Esophagus muscularis mucosa (tissue), 4 donors: Measurements from ENCODE around the gene CHGA. TPM values are rescaled to one million over a fixed set of nuclear protein-coding genes. Genes with fewer than 3 reads are reported as not detected.

ENCODE experiments used
- DNase-seq: peaks from one replicate; pipeline ENCODE4 v3.0.0-alpha.2; 2017; ENCODE audit errors: extremely low spot score
- H3K27ac ChIP-seq, 4 donors: fragments of 200-600 bp; sonication (generic); replicated peaks in 1 of 4; 1 replicate in 3 of 4; 2 replicates in 1 of 4; pipeline ENCODE4 v1.5.1; 2016 to 2019; ENCODE audit warnings: mild to moderate bottlenecking in 1 of 4
- H3K27me3 ChIP-seq, 4 donors: fragments of 200-600 bp; sonication (generic); one replicate each; pipeline versions ENCODE4 v1.5.1 to v1.6.0; 2016 to 2019
- H3K36me3 ChIP-seq, 4 donors: fragments of 200-600 bp; sonication (generic); one replicate each; pipeline ENCODE4 v1.5.1; 2016 to 2019
- H3K4me1 ChIP-seq, 4 donors: fragments of 200-600 bp; sonication (generic); one replicate each; pipeline ENCODE4 v1.5.1; 2016 to 2019
- H3K4me3 ChIP-seq, 4 donors: fragments of 200-600 bp; sonication (generic); 1 replicate in 2 of 4; 2 replicates in 2 of 4; pipeline ENCODE4 v1.5.1; 2016 to 2019; ENCODE audit warnings: mild to moderate bottlenecking in 4 of 4, moderate library complexity in 1 of 4
- H3K9me3 ChIP-seq, 4 donors: fragments of 200-600 bp; sonication (generic); 1 replicate in 3 of 4; 2 replicates in 1 of 4; pipeline ENCODE4 v1.5.1; 2016 to 2019
- CTCF ChIP-seq, 3 experiments: fragments of 200-600 bp in 2 of 3; fragments of 450-650 bp in 1 of 3; sonication (generic) in 2 of 3; IDR thresholded peaks; one replicate each; pipeline ENCODE4 v1.5.1; 2017 to 2019; ENCODE audit warnings: antibody characterized with exemption in 3 of 3, mild to moderate bottlenecking in 2 of 3, moderate library complexity in 1 of 3
- EP300 ChIP-seq: sonication (generic); formaldehyde crosslinking; IDR thresholded peaks from one replicate; pipeline ENCODE4 v1.6.1; 2017; ENCODE audit warnings: antibody characterized with exemption
- POLR2A ChIP-seq: fragments of 450-650 bp; IDR thresholded peaks from one replicate; pipeline ENCODE4 v1.6.1; 2017; ENCODE audit warnings: antibody characterized with exemption, moderate library complexity, mild to moderate bottlenecking, low read depth
- POLR2AphosphoS5 ChIP-seq, 2 donors: sonication (generic); formaldehyde crosslinking; IDR thresholded peaks; one replicate each; pipeline ENCODE4 v1.6.1; 2017; ENCODE audit warnings: antibody characterized with exemption in 2 of 2
- WGBS: methylation state at CpG from one replicate; pipeline ENCODE4 v1.1.5; 2018; 5-methylcytosine and 5-hydroxymethylcytosine counted together
- intact Hi-C: fragments of 100-400 bp; cut with DNase I; formaldehyde crosslinking; loops from one replicate; pipeline ENCODE4 v1.15.1; 2023
- total RNA-seq, 4 donors: library from RNA; depleted of rRNA; stranded (reverse); fragments of >200 nt; gene quantifications; one replicate each; pipeline versions ENCODE4 v1.1.0 to v1.2.1, GENCODE V29; 2016

CHGA gene
- total RNA-seq, 4 donors from 2014 or later = 1.2 to 2.5 (median 1.3) TPM

- peaks cover 0 to 3% (median 0%) of the 10 kb centered on the region in 4 donors for H3K9me3 ChIP-seq
- H3K4me1 ChIP-seq = no peaks in the 10 kb centered on the region
- H3K36me3 ChIP-seq = no peaks in the 10 kb centered on the region
- no peak for DNase-seq
- peaks cover 0 to 5% (median 0%) of the 10 kb centered on the region in 4 donors for H3K27me3 ChIP-seq
- no peak overlapping the region for H3K27ac ChIP-seq
- intact Hi-C loops = no loop called here
- 66% methylated on average over 11 of the region's 11 CpGs for WGBS
- no peak for TF ChIP-seq EP300
- no peak for TF ChIP-seq CTCF (IDR thresholded peaks at IDR 0.05)
- no peak for TF ChIP-seq POLR2AphosphoS5 (IDR thresholded peaks at IDR 0.05)
- no peak for TF ChIP-seq POLR2A
- H3K4me3 ChIP-seq = no peak overlapping the region
These were observed 36.6 kb upstream of the CHGA start for GRCh38 chr14:92886337-92886736.

- Histone ChIP-seq H3K4me3 (no peak overlapping the region), H3K36me3 (no peaks in the 10 kb centered on the region), H3K4me1 (no peaks in the 10 kb centered on the region), H3K27me3 (no peaks in the 10 kb centered on the region), H3K9me3 (peaks cover 0 to 5% (median 0%) of the 10 kb centered on the region in 4 donors), H3K27ac (no peak overlapping the region)
- intact Hi-C loops = no loop called here
- DNase-seq = no peak
- WGBS = 88% methylated on average over 1 of the region's 1 CpG
- TF ChIP-seq POLR2A (no peak), POLR2AphosphoS5 (IDR thresholded peaks at IDR 0.05) (no peak), CTCF (IDR thresholded peaks at IDR 0.05) (no peak), EP300 (no peak)
These were observed 35.8 kb upstream of the CHGA start for GRCh38 chr14:92887157-92887556.

- H3K36me3 ChIP-seq = no peaks in the 10 kb centered on the region
- intact Hi-C loops = no loop called here
- H3K27ac ChIP-seq = no peak overlapping the region
- H3K9me3 ChIP-seq = peaks cover 0 to 19% (median 8%) of the 10 kb centered on the region in 4 donors
- TF ChIP-seq POLR2AphosphoS5 (IDR thresholded peaks at IDR 0.05) (no peak), POLR2A (no peak), CTCF (IDR thresholded peaks at IDR 0.05) (no peak), EP300 (no peak)
- H3K4me1 ChIP-seq = no peaks in the 10 kb centered on the region
- no peaks in the 10 kb centered on the region for H3K27me3 ChIP-seq
- no peak for DNase-seq
- no peak overlapping the region for H3K4me3 ChIP-seq
These were observed 34.1 kb upstream of the CHGA start for GRCh38 chr14:92888896-92889295.

- no peak overlapping the region for H3K27ac ChIP-seq
- H3K27me3 ChIP-seq = no peaks in the 10 kb centered on the region
- DNase-seq = no peak
- intact Hi-C loops = no loop called here
- H3K4me3 ChIP-seq = no peak overlapping the region
- no peaks in the 10 kb centered on the region for H3K4me1 ChIP-seq
- no peaks in the 10 kb centered on the region for H3K36me3 ChIP-seq
- 51% methylated on average over 7 of the region's 7 CpGs for WGBS
- peaks cover 0 to 23% (median 8%) of the 10 kb centered on the region in 4 donors for H3K9me3 ChIP-seq
- TF ChIP-seq POLR2A = no peak
- no peak for TF ChIP-seq EP300
- TF ChIP-seq POLR2AphosphoS5 (IDR thresholded peaks at IDR 0.05) = no peak
- no peak for TF ChIP-seq CTCF (IDR thresholded peaks at IDR 0.05)
These were observed 31.9 kb upstream of the CHGA start for GRCh38 chr14:92890830-92891588.
